H9 (cell line): Measurements from ENCODE around the gene RRAS. TPM values are rescaled to one million over a fixed set of nuclear protein-coding genes. Genes with fewer than 3 reads are reported as not detected.

Experiments
- DNase-seq: peaks from one replicate; pipeline ENCODE4 v3.0.0-alpha.2; 2017
- H2AFZ ChIP-seq: one replicate; pipeline ENCODE4 v1.6.1; 2013; ENCODE audit warnings: mild to moderate bottlenecking, low read length, control low read depth, moderate library complexity
- H2AK5ac ChIP-seq: 2 replicates; pipeline ENCODE4 v1.6.1; 2013; ENCODE audit warnings: low read length, control low read depth, mixed read lengths; ENCODE audit not compliant: insufficient read length
- H2BK120ac ChIP-seq: one replicate; pipeline ENCODE4 v1.6.1; 2013; ENCODE audit warnings: low read depth, mild to moderate bottlenecking, low read length, control low read depth, inconsistent platforms; ENCODE audit not compliant: poor library complexity, severe bottlenecking
- H2BK12ac ChIP-seq: 2 replicates; pipeline ENCODE4 v1.6.1; 2013; ENCODE audit warnings: low read length, control low read depth, mixed read lengths, low read depth; ENCODE audit not compliant: insufficient read length
- H2BK15ac ChIP-seq: 2 replicates; pipeline ENCODE4 v1.6.1; 2013; ENCODE audit warnings: low read depth, low read length, control low read depth
- H2BK20ac ChIP-seq: one replicate; pipeline ENCODE4 v1.6.1; 2013; ENCODE audit warnings: low read depth, mild to moderate bottlenecking, low read length, control low read depth, inconsistent platforms; ENCODE audit not compliant: poor library complexity, severe bottlenecking
- H2BK5ac ChIP-seq: 2 replicates; pipeline ENCODE4 v1.6.1; 2013; ENCODE audit warnings: low read length, control low read depth, mixed read lengths; ENCODE audit not compliant: insufficient read length
- H3K14ac ChIP-seq: 2 replicates; pipeline ENCODE4 v1.6.1; 2013; ENCODE audit warnings: low read length, control low read depth; ENCODE audit not compliant: insufficient read depth
- H3K18ac ChIP-seq: 2 replicates; pipeline ENCODE4 v1.6.1; 2013; ENCODE audit warnings: low read depth, mild to moderate bottlenecking, mixed read lengths, low read length, control low read depth; ENCODE audit not compliant: insufficient read length
- H3K23ac ChIP-seq: 2 replicates; pipeline ENCODE4 v1.6.1; 2013; ENCODE audit warnings: low read length, control low read depth, mixed read lengths, low read depth; ENCODE audit not compliant: insufficient read length
- H3K23me2 ChIP-seq: 2 replicates; pipeline ENCODE4 v1.6.1; 2013; ENCODE audit warnings: low read depth, mild to moderate bottlenecking, mixed read lengths, low read length, control low read depth; ENCODE audit not compliant: insufficient read length, poor library complexity, severe bottlenecking
- H3K27ac ChIP-seq: 2 replicates; pipeline ENCODE4 v1.5.1; 2013; ENCODE audit warnings: low read length, control low read depth, mixed read lengths, low read depth; ENCODE audit not compliant: insufficient read length
- H3K27me3 ChIP-seq: 2 replicates; pipeline ENCODE4 v1.6.1; 2013; ENCODE audit warnings: low read length, control low read depth, inconsistent platforms; ENCODE audit not compliant: insufficient read depth
- H3K4ac ChIP-seq: 2 replicates; pipeline ENCODE4 v1.6.1; 2013; ENCODE audit warnings: low read depth, mild to moderate bottlenecking, control low read depth, inconsistent platforms, low read length, moderate library complexity
- H3K4me1 ChIP-seq: 2 replicates; pipeline ENCODE4 v1.6.1; 2013; ENCODE audit warnings: low read length, control low read depth, inconsistent platforms; ENCODE audit not compliant: insufficient read depth
- H3K4me2 ChIP-seq: 2 replicates; pipeline ENCODE4 v1.6.1; 2013; ENCODE audit warnings: low read length, control low read depth, mixed read lengths; ENCODE audit not compliant: insufficient read length, insufficient read depth
- H3K56ac ChIP-seq: 2 replicates; pipeline ENCODE4 v1.6.1; 2013; ENCODE audit warnings: low read depth, mild to moderate bottlenecking, mixed read lengths, low read length, control low read depth; ENCODE audit not compliant: insufficient read length
- H3K79me1 ChIP-seq: 2 replicates; pipeline ENCODE4 v1.6.1; 2013; ENCODE audit warnings: low read depth, mild to moderate bottlenecking, moderate library complexity, low read length, control low read depth, inconsistent platforms; ENCODE audit not compliant: insufficient read depth, poor library complexity, severe bottlenecking
- H3K79me2 ChIP-seq: 2 replicates; pipeline ENCODE4 v1.6.1; 2013; ENCODE audit warnings: low read length, control low read depth, inconsistent platforms; ENCODE audit not compliant: insufficient read depth
- H3K9ac ChIP-seq: 2 replicates; pipeline ENCODE4 v1.6.1; 2013; ENCODE audit warnings: low read length, control low read depth, mixed read lengths; ENCODE audit not compliant: insufficient read length; ENCODE audit errors: extremely low read depth
- H3K9me3 ChIP-seq: one replicate; pipeline ENCODE4 v1.6.1; 2013; ENCODE audit warnings: low read depth, low read length, inconsistent platforms; ENCODE audit not compliant: control insufficient read depth
- H3T11ph ChIP-seq: one replicate; pipeline ENCODE4 v1.6.1; 2013; ENCODE audit warnings: mild to moderate bottlenecking, low read length, control low read depth, inconsistent platforms
- H4K20me1 ChIP-seq: one replicate; pipeline ENCODE4 v1.6.1; 2013; ENCODE audit not compliant: control insufficient read depth, insufficient read length, insufficient read depth
- H4K5ac ChIP-seq: 2 replicates; pipeline ENCODE4 v1.6.1; 2013; ENCODE audit warnings: low read depth, mild to moderate bottlenecking, mixed read lengths, low read length, control low read depth; ENCODE audit not compliant: insufficient read length
- H4K8ac ChIP-seq: replicated peaks from 2 replicates; pipeline ENCODE4 v1.6.1; 2013; ENCODE audit warnings: low read length, control low read depth, mixed read lengths, low read depth; ENCODE audit not compliant: insufficient read length
- H4K91ac ChIP-seq: 2 replicates; pipeline ENCODE4 v1.6.1; 2013; ENCODE audit warnings: low read depth, mild to moderate bottlenecking, moderate library complexity, mixed read lengths, low read length, control low read depth; ENCODE audit not compliant: insufficient read length
- H3K27ac Mint-ChIP-seq, 3 experiments: 2 replicates in 2 of 3; 3 replicates in 1 of 3; pipeline ENCODE4 v1.8.0; 2020 to 2021; ENCODE audit warnings: mixed read lengths in 3 of 3, mild to moderate bottlenecking in 1 of 3, moderate library complexity in 1 of 3
- H3K27me3 Mint-ChIP-seq: 2 replicates; pipeline ENCODE4 v1.8.0; 2021; ENCODE audit warnings: low read depth, mild to moderate bottlenecking, moderate library complexity, mixed read lengths
- H3K36me3 Mint-ChIP-seq, 3 experiments: 2 replicates in 2 of 3; 3 replicates in 1 of 3; pipeline ENCODE4 v1.8.0; 2020 to 2021; ENCODE audit warnings: low read depth in 3 of 3, mixed read lengths in 3 of 3; ENCODE audit not compliant: insufficient read depth in 1 of 3
- H3K4me1 Mint-ChIP-seq, 2 experiments: 2 replicates each; pipeline ENCODE4 v1.8.0; 2020; ENCODE audit warnings: mixed read lengths in 2 of 2
- H3K4me3 Mint-ChIP-seq, 2 experiments: 2 replicates in 1 of 2; 3 replicates in 1 of 2; pipeline ENCODE4 v1.8.0; 2020 to 2021; ENCODE audit warnings: mild to moderate bottlenecking in 2 of 2, mixed read lengths in 2 of 2, moderate library complexity in 1 of 2
- H3K9me3 Mint-ChIP-seq, 2 experiments: 2 replicates in 1 of 2; 3 replicates in 1 of 2; pipeline ENCODE4 v1.8.0; 2020; ENCODE audit warnings: mild to moderate bottlenecking in 2 of 2, mixed read lengths in 2 of 2, moderate library complexity in 1 of 2
- CTCF ChIP-seq: fragments of 200-600 bp; sonication (generic); conservative IDR thresholded peaks from 3 replicates; pipeline ENCODE4 v1.8.0; 2021; ENCODE audit warnings: antibody characterized with exemption, mild to moderate bottlenecking
- WGBS: extraction: QIAGEN DNeasy Blood & Tissue Kit; methylation state at CpG from one replicate; pipeline ENCODE4 v1.1.7; 2013; ENCODE audit warnings: missing lambda C conversion rate, low lambda C conversion rate, mixed read lengths; ENCODE audit not compliant: insufficient read length; ENCODE audit errors: extremely low coverage; 5-methylcytosine and 5-hydroxymethylcytosine counted together
- total RNA-seq: library from RNA; stranded (reverse); gene quantifications from 2 replicates; pipeline ENCODE4 v1.2.1, GENCODE V29; 2021

The RRAS gene
- total RNA-seq, 1 experiment from 2014 or later = 9.9 TPM

GRCh38 chr19:49605605-49606004 is 34.3 kb downstream of the RRAS start:
- H3K27ac ChIP-seq = no peak overlapping the region
- Mint-ChIP-seq H3K9me3 (no peaks in the 10 kb centered on the region), H3K36me3 (peaks cover 32 to 87% (median 77%) of the 10 kb centered on the region in 3 experiments; a peak in 6 of 7 replicates), H3K4me1 (no peaks in the 10 kb centered on the region), H3K27me3 (no peaks in the 10 kb centered on the region), H3K4me3 (no peak overlapping the region), H3K27ac (no peak overlapping the region)
- H3K9me3 ChIP-seq = no peaks in the 10 kb centered on the region
- H3K4me2 ChIP-seq = no peak overlapping the region
- H3K27me3 ChIP-seq = no peaks in the 10 kb centered on the region
- no peaks in the 10 kb centered on the region for H3K23me2 ChIP-seq
- H4K8ac ChIP-seq = no peak overlapping the region
- H3K18ac ChIP-seq = no peak overlapping the region
- H2AK5ac ChIP-seq = no peak overlapping the region
- H2BK12ac ChIP-seq = no peak overlapping the region
- no peak overlapping the region for H3K23ac ChIP-seq
- no peak overlapping the region for H3K14ac ChIP-seq
- H3T11ph ChIP-seq = no peak overlapping the region
- H3K4ac ChIP-seq = no peak overlapping the region
- H3K56ac ChIP-seq = no peak overlapping the region
- H2BK5ac ChIP-seq = no peak overlapping the region
- H3K79me2 ChIP-seq = peaks cover 18% of the 10 kb centered on the region; the same call in 1 of the 2 replicates
- H2BK20ac ChIP-seq = no peak overlapping the region
- no peak for DNase-seq
- H4K20me1 ChIP-seq = no peaks in the 10 kb centered on the region
- TF ChIP-seq CTCF = no peak
- H2BK15ac ChIP-seq = no peak overlapping the region
- no peak overlapping the region for H4K5ac ChIP-seq
- H3K4me1 ChIP-seq = no peaks in the 10 kb centered on the region
- no peak overlapping the region for H2AFZ ChIP-seq
- no CpG with 5 or more reads among the region's 7 CpGs for WGBS
- H3K79me1 ChIP-seq = no peaks in the 10 kb centered on the region
- no peak overlapping the region for H2BK120ac ChIP-seq
- H3K9ac ChIP-seq = no peak overlapping the region
- H4K91ac ChIP-seq = no peak overlapping the region
